Testis (tissue), 3 donors: ENCODE measurements around the gene KLRF1. TPM values are rescaled to one million over a fixed set of nuclear protein-coding genes. Genes with fewer than 3 reads are reported as not detected.

Source experiments
- DNase-seq: peaks from one replicate; pipeline ENCODE4 v3.0.0-alpha.2; 2019
- H3K27ac ChIP-seq, 2 donors: fragments of 200-600 bp; sonication (generic); one replicate each; pipeline ENCODE4 v1.5.1; 2019
- H3K27me3 ChIP-seq: fragments of 200-600 bp; sonication (generic); one replicate; pipeline ENCODE4 v1.5.1; 2019
- H3K36me3 ChIP-seq: fragments of 200-600 bp; sonication (generic); one replicate; pipeline ENCODE4 v1.5.1; 2017; ENCODE audit warnings: low read depth; ENCODE audit errors: missing control alignments
- H3K4me1 ChIP-seq: fragments of 200-600 bp; sonication (generic); one replicate; pipeline ENCODE4 v1.5.1; 2019
- H3K4me3 ChIP-seq, 2 donors: fragments of 200-600 bp; sonication (generic); one replicate each; pipeline ENCODE4 v1.5.1; 2017 to 2019
- H3K9me3 ChIP-seq: fragments of 200-600 bp; sonication (generic); one replicate; pipeline ENCODE4 v1.5.1; 2017
- CTCF ChIP-seq, 3 experiments: fragments of 450-650 bp in 2 of 3; fragments of 200-600 bp in 1 of 3; sonication (generic) in 1 of 3; IDR thresholded peaks; one replicate each; pipeline ENCODE4 v1.5.1; 2016 to 2019; ENCODE audit warnings: antibody characterized with exemption in 3 of 3, mild to moderate bottlenecking in 2 of 3, moderate library complexity in 1 of 3
- POLR2A ChIP-seq: fragments of 450-650 bp; IDR thresholded peaks from one replicate; pipeline ENCODE4 v1.6.1; 2017; ENCODE audit warnings: antibody characterized with exemption, mild to moderate bottlenecking, moderate library complexity
- WGBS, 2 donors: methylation state at CpG; one replicate each; pipeline ENCODE4 v1.1.5; 2018; 5-methylcytosine and 5-hydroxymethylcytosine counted together
- intact Hi-C: fragments of 100-400 bp; cut with DNase I; formaldehyde crosslinking; loops from one replicate; pipeline ENCODE4 v1.15.1; 2023; ENCODE audit warnings: low total_unique reads
- polyA plus RNA-seq: library from polyadenylated mRNA; stranded (reverse); fragments of 350-450 nt; fragmentation: Illumina TruSeq; extraction: RNeasy Lipid Tissue Mini Kit (QIAGEN cat#74804); gene quantifications from one replicate; pipeline ENCODE4 v1.2.3, GENCODE V29; 2014; ENCODE audit warnings: low read depth, low replicate concordance; ENCODE audit not compliant: insufficient read depth
- total RNA-seq, 2 donors: library from RNA; depleted of rRNA; stranded (reverse); fragments of >200 nt; gene quantifications; one replicate each; pipeline ENCODE4 v1.2.3, GENCODE V29; 2016

KLRF1 gene
- total and polyA plus RNA-seq, 3 donors from 2014 or later, result 0.43 to 1.2 (median 1.0) TPM

- intact Hi-C loops, result no loop called here
- peak overlapping the region; percentile 85 to 87 for H3K27ac ChIP-seq
- peak overlapping the region; percentile 24 to 51 for H3K4me3 ChIP-seq
- peaks cover 6% of the 10 kb centered on the region for H3K4me1 ChIP-seq
- H3K9me3 ChIP-seq, result no peaks in the 10 kb centered on the region
- no peaks in the 10 kb centered on the region for H3K27me3 ChIP-seq
- no peaks in the 10 kb centered on the region for H3K36me3 ChIP-seq
- DNase-seq, result no peak
- no peak for TF ChIP-seq POLR2A
- no peak for TF ChIP-seq CTCF (IDR thresholded peaks at IDR 0.05)
- WGBS, 2 donors, result 32 to 37% methylated on average over 4 of the region's 4 CpGs
Measured at GRCh38 chr12:9868951-9869306, 41.6 kb downstream of the KLRF1 start.

- peak within 1 kb of the TSS; percentile 85 to 87 for H3K27ac ChIP-seq
- peaks cover 6% of the 10 kb centered on the region for H3K4me1 ChIP-seq
- no peaks in the 10 kb centered on the region for H3K36me3 ChIP-seq
- no peak for DNase-seq
- 22 to 33% methylated on average over 11 of the region's 11 CpGs for WGBS, 2 donors
- peak within 1 kb of the TSS; percentile 24 to 51 for H3K4me3 ChIP-seq
- no peaks in the 10 kb centered on the region for H3K27me3 ChIP-seq
- intact Hi-C loops, result no loop called here
- TF ChIP-seq CTCF (IDR thresholded peaks at IDR 0.05), result no peak
- no peak for TF ChIP-seq POLR2A
- no peaks in the 10 kb centered on the region for H3K9me3 ChIP-seq
Measured at GRCh38 chr12:9869307-9870161, 42.3 kb downstream of the KLRF1 start, which contains the start of gene CLEC2B. Gene CLEC2B (minus strand): TSS chr12:9869354.

- WGBS, 2 donors, result 55 to 59% methylated on average over 2 of the region's 2 CpGs
- intact Hi-C loops, result no loop called here
Measured at GRCh38 chr12:9870286-9870866, 43.1 kb downstream of the KLRF1 start.

GRCh38 chr12:9872162-9872561 lies 44.9 kb downstream of the KLRF1 start:
- Histone ChIP-seq H3K4me1 (peaks cover 6% of the 10 kb centered on the region), H3K27ac (peak overlapping the region in 1 of 2 donors; percentile 28), H3K4me3 (no peak overlapping the region), H3K36me3 (no peaks in the 10 kb centered on the region), H3K9me3 (no peaks in the 10 kb centered on the region), H3K27me3 (no peaks in the 10 kb centered on the region)
- TF ChIP-seq POLR2A (no peak), CTCF (IDR thresholded peaks at IDR 0.05) (no peak)
- intact Hi-C loops, result no loop called here
- DNase-seq, result no peak
- WGBS, 2 donors, result 78 to 89% methylated on average over 3 of the region's 3 CpGs

More at GRCh38 chr12:9870286-9870866, 43.1 kb downstream of the KLRF1 start:
- peak; percentile 40 for DNase-seq
- Histone ChIP-seq H3K36me3 (no peaks in the 10 kb centered on the region), H3K4me3 (peak overlapping the region; percentile 24 to 51), H3K27ac (peak overlapping the region; percentile 85 to 87), H3K9me3 (no peaks in the 10 kb centered on the region), H3K27me3 (no peaks in the 10 kb centered on the region), H3K4me1 (peaks cover 6% of the 10 kb centered on the region)
- no peak for TF ChIP-seq POLR2A
- no peak for TF ChIP-seq CTCF (IDR thresholded peaks at IDR 0.05)
